Naive thymus-derived CD4-positive, alpha-beta T cell (primary cell): ENCODE measurements around the gene AP4B1. TPM values are rescaled to one million over a fixed set of nuclear protein-coding genes. Genes with fewer than 3 reads are reported as not detected.

ENCODE experiments used
- ATAC-seq: fragments of 150-1000 bp; cut with Tn5 transposase; 2 replicates; pipeline ENCODE4 v1.10.0; 2021; ENCODE audit warnings: mild to moderate bottlenecking, moderate library complexity
- CTCF ChIA-PET: fragments of 350-600 bp; sonication (Branson Sonifier 250); formaldehyde crosslinking; loops from one replicate; lab custom pipeline; 2021; ENCODE audit warnings: antibody characterized with exemption; lab: Charles Lee
- POLR2A ChIA-PET: fragments of 350-600 bp; sonication (Branson Sonifier 250); formaldehyde crosslinking; loops from one replicate; lab custom pipeline; 2021; ENCODE audit warnings: antibody characterized with exemption, inconsistent platforms; lab: Charles Lee
- DNase-seq, 9 donors: peaks; one replicate each; pipeline versions ENCODE4 v3.0.0 to v3.0.0-alpha.2; 2020 to 2022; ENCODE audit warnings: mixed read lengths in 1 of 9
- H3K27ac ChIP-seq: one replicate; pipeline ENCODE4 v1.7.0; 2013; ENCODE audit warnings: mild to moderate bottlenecking, low read depth, low read length, moderate library complexity
- H3K27me3 ChIP-seq, 2 donors: one replicate each; pipeline ENCODE4 v1.7.0; 2013; ENCODE audit warnings: low read length in 2 of 2, mild to moderate bottlenecking in 2 of 2, moderate library complexity in 2 of 2; ENCODE audit not compliant: control insufficient read depth in 2 of 2, insufficient read depth in 2 of 2
- H3K36me3 ChIP-seq, 3 experiments: 1 replicate in 2 of 3; 2 replicates in 1 of 3; pipeline ENCODE4 v1.7.0; 2013; ENCODE audit warnings: low read length in 3 of 3, mild to moderate bottlenecking in 3 of 3, moderate library complexity in 1 of 3; ENCODE audit not compliant: insufficient read depth in 3 of 3, control insufficient read depth in 2 of 3
- H3K4me1 ChIP-seq, 2 donors: one replicate each; pipeline ENCODE4 v1.7.0; 2013; ENCODE audit warnings: low read length in 2 of 2, mild to moderate bottlenecking in 2 of 2, moderate library complexity in 1 of 2; ENCODE audit not compliant: control insufficient read depth in 2 of 2, insufficient read depth in 2 of 2
- H3K4me3 ChIP-seq: 2 replicates; pipeline ENCODE4 v1.7.0; 2013; ENCODE audit warnings: mild to moderate bottlenecking, low read length
- H3K9me3 ChIP-seq, 3 experiments: 1 replicate in 2 of 3; 2 replicates in 1 of 3; pipeline ENCODE4 v1.7.0; 2013; ENCODE audit warnings: low read length in 3 of 3; ENCODE audit not compliant: control insufficient read depth in 2 of 3
- H3K27ac Mint-ChIP-seq, 9 donors: one replicate each; pipeline ENCODE4 v1.8.0; 2020 to 2022; ENCODE audit warnings: mixed read lengths in 9 of 9, mild to moderate bottlenecking in 8 of 9, moderate library complexity in 5 of 9, inconsistent platforms in 2 of 9
- H3K27me3 Mint-ChIP-seq, 5 donors: one replicate each; pipeline ENCODE4 v1.8.0; 2021 to 2022; ENCODE audit warnings: mixed read lengths in 5 of 5, mild to moderate bottlenecking in 1 of 5
- H3K36me3 Mint-ChIP-seq, 5 donors: one replicate each; pipeline ENCODE4 v1.8.0; 2020 to 2022; ENCODE audit warnings: mixed read lengths in 5 of 5, mild to moderate bottlenecking in 3 of 5, inconsistent platforms in 1 of 5
- H3K4me1 Mint-ChIP-seq, 7 donors: one replicate each; pipeline ENCODE4 v1.8.0; 2020 to 2022; ENCODE audit warnings: mixed read lengths in 7 of 7, mild to moderate bottlenecking in 3 of 7, inconsistent platforms in 1 of 7
- H3K4me3 Mint-ChIP-seq, 10 donors: one replicate each; pipeline ENCODE4 v1.8.0; 2020 to 2022; ENCODE audit warnings: mild to moderate bottlenecking in 10 of 10, mixed read lengths in 10 of 10, moderate library complexity in 6 of 10, inconsistent platforms in 2 of 10
- H3K9me3 Mint-ChIP-seq, 11 donors: one replicate each; pipeline ENCODE4 v1.8.0; 2020 to 2022; ENCODE audit warnings: mixed read lengths in 11 of 11, mild to moderate bottlenecking in 4 of 11, inconsistent platforms in 1 of 11, moderate library complexity in 1 of 11
- intact Hi-C, 2 donors: fragments of 100-400 bp; cut with micrococcal nuclease; formaldehyde crosslinking; loops; one replicate each; pipeline ENCODE4 v1.15.1; 2023
- polyA plus RNA-seq, 2 donors: library from polyadenylated mRNA; unstranded; fragments of 300-500 nt; fragmentation: Illumina TruSeq; gene quantifications; one replicate each; pipeline ENCODE4 v1.2.3, GENCODE V29; 2021
- total RNA-seq, 6 experiments: library from RNA in 5 of 6; stranded (reverse) in 5 of 6; gene quantifications; 1 replicate in 5 of 6; 2 replicates in 1 of 6; pipeline ENCODE4 v1.2.3 and lab custom pipeline; 2021 to 2026

The AP4B1 gene
- total and polyA plus RNA-seq, 7 experiments from 2014 or later, result 13.7 to 75.4 (median 51.4) TPM

DNA sequence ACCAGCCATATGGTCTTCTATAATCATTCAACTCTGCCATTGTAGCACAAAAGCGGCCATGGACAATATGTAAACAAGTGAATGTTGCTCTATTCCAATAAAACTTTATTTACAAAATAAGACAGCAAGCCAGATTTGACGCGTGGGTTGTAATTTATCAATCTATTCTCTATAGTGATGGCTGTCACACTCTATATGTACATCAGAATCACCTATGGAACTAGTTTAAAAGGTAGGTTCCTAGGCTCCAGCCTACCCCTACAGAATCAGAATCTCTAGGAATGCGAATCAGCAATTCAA lies 24.9 kb downstream of the AP4B1 start:
- H3K4me1 ChIP-seq, result peaks cover 11 to 48% of the 10 kb centered on the region in 2 donors
- ChIA-PET POLR2A (interaction anchor here (1.1 to 2.2 kb wide), 2 partner anchors 10 to 16 kb away, joined by 5 to 9 read pairs; no protein-coding TSS in a partner anchor), CTCF (interaction anchor here (1.2 to 1.4 kb wide), 2 partner anchors 44 to 96 kb away, joined by 3 read pairs; no protein-coding TSS in a partner anchor)
- DNase-seq (no peak), ATAC-seq (no peak)
- Mint-ChIP-seq H3K36me3 (peaks cover 0 to 16% (median 6%) of the 10 kb centered on the region in 5 donors), H3K9me3 (no peaks in the 10 kb centered on the region), H3K4me1 (peaks cover 8 to 56% (median 25%) of the 10 kb centered on the region in 7 donors), H3K27me3 (no peaks in the 10 kb centered on the region), H3K27ac (peak overlapping the region in 1 of 9 donors; percentile 60), H3K4me3 (no peak overlapping the region)
- H3K27me3 ChIP-seq, result no peaks in the 10 kb centered on the region
- no peaks in the 10 kb centered on the region for H3K9me3 ChIP-seq
- intact Hi-C loops, result no loop called here
- H3K36me3 ChIP-seq, result no peaks in the 10 kb centered on the region
- no peak overlapping the region for H3K4me3 ChIP-seq
- no peak overlapping the region for H3K27ac ChIP-seq

DNA sequence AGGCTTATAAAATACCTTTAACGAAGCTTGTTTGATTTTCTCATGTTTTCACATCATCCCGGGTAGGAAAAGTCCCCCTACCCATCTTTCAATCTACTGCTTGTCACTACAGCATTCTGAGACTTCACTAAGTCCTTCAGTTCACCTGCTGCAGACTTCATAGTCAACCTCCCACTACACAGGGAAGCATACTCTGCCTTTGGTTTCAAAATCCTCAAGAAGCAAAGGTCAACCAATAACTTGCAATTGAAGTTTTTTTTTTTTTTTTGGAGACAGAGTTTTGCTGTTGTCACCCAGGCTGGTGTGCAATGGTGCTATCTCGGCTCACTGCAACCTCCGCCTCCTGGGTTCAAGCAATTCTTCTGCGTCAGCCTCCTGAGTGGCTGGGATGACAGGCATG lies 28.4 kb downstream of the AP4B1 start:
- Histone ChIP-seq H3K9me3 (no peaks in the 10 kb centered on the region), H3K27ac (no peak overlapping the region), H3K4me1 (peaks cover 29 to 73% of the 10 kb centered on the region in 2 donors), H3K27me3 (no peaks in the 10 kb centered on the region), H3K36me3 (no peaks in the 10 kb centered on the region), H3K4me3 (no peak overlapping the region)
- intact Hi-C loops, result no loop called here
- Mint-ChIP-seq H3K4me1 (peaks cover 32 to 76% (median 49%) of the 10 kb centered on the region in 7 donors), H3K36me3 (peaks cover 0 to 16% (median 0%) of the 10 kb centered on the region in 5 donors), H3K4me3 (no peak overlapping the region), H3K9me3 (peaks cover 0 to 3% (median 0%) of the 10 kb centered on the region in 11 donors), H3K27me3 (no peaks in the 10 kb centered on the region), H3K27ac (no peak overlapping the region)
- ATAC-seq, result no peak
- DNase-seq, result no peak
- CTCF ChIA-PET, result interaction anchor here (1.4 kb wide), 1 partner anchor 28 kb away, joined by 4 read pairs; the partner anchor contains the start of gene AP4B1
- POLR2A ChIA-PET, result interaction anchor here (1.4 kb wide), 1 partner anchor 9 kb away, joined by 4 read pairs; no protein-coding TSS in a partner anchor

DNA sequence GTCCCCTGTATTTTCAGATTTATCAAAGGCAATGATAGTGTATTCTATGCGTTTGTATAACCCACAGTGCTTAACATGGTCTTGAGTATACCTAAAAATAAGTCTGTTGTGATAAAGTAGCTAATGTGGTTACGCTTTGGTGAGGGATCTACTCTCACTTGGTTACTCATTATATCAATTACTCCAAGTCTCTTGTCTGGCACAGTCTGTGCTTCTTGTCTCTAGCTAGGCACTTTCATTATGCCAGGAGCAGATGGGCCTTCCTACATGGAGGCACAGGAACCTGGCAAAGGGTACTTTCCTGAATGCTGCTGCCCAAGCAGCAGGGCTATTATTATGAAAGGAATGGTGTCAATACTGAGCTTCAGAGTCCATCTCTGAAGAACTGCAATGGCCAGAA lies 28.9 kb downstream of the AP4B1 start:
- Histone ChIP-seq H3K4me3 (no peak overlapping the region), H3K9me3 (no peaks in the 10 kb centered on the region), H3K27me3 (no peaks in the 10 kb centered on the region), H3K4me1 (peaks cover 24 to 68% of the 10 kb centered on the region in 2 donors), H3K27ac (no peak overlapping the region), H3K36me3 (no peaks in the 10 kb centered on the region)
- DNase-seq, result no peak
- no peak for ATAC-seq
- intact Hi-C loops, result no loop called here
- ChIA-PET POLR2A (interaction anchor here (0.5 to 2.1 kb wide), 3 partner anchors 8 to 202 kb away, joined by 3 to 9 read pairs (median 4); partner anchors contain the start of gene AP4B1), CTCF (interaction anchor here (1.4 kb wide), 1 partner anchor 28 kb away, joined by 4 read pairs; the partner anchor contains the start of gene AP4B1)
- Mint-ChIP-seq H3K9me3 (peaks cover 0 to 3% (median 0%) of the 10 kb centered on the region in 11 donors), H3K36me3 (peaks cover 0 to 16% (median 0%) of the 10 kb centered on the region in 5 donors), H3K27ac (peak overlapping the region in 2 of 9 donors; percentile 10 to 20), H3K27me3 (no peaks in the 10 kb centered on the region), H3K4me1 (peaks cover 32 to 72% (median 49%) of the 10 kb centered on the region in 7 donors), H3K4me3 (peak overlapping the region in 1 of 10 donors; percentile 1)

DNA sequence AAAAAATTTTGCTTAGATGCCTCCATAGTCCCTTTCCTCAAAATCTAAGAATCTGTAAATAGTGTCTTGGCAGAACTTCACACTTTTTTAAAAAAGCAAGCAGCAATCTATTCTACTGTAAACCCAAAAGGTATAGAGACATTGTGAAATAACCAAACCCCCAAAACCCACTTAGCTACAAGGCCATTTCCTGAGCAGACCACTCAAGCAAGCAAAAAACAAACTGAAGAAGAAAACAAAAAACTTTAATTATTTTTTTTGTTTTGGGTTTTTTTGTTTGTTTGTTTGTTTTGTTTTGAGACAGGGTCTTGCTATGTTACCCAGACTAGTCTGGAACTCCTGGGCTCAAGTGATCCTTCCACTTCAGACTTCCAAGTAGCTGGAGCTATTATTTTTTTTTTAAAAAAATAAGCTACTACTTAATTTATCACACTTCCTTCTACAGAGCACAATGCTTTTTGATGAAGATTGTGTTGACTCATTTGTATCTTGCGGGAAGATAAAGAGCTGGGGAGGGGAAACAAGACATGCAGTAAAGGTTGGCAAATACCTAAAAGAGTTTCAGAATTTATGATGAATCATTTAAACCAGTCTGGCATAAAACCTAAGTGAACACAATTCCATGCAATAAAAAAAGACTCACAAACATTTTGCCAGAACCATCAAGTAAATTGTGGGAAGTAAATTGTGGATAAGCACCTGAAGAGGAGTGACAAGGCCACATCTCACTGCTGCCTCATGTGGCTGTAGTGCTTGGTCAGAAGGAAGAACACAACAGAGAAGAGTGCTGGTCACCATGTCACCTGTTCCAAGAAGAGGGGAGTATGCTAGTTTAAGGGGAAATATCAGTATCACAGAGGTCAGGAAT lies 30.4 kb downstream of the AP4B1 start:
- ChIA-PET CTCF (no interaction called here), POLR2A (interaction anchor here (0.6 to 2.1 kb wide), 5 partner anchors 11 to 638 kb away, joined by 3 to 9 read pairs (median 3); partner anchors contain the start of gene AP4B1)
- H3K36me3 Mint-ChIP-seq, result peaks cover 0 to 13% (median 0%) of the 10 kb centered on the region in 5 donors
- peak in 5 of 9 donors; percentile 9 to 20 (median 19) for DNase-seq
- H3K9me3 ChIP-seq, result no peaks in the 10 kb centered on the region
- no peaks in the 10 kb centered on the region for H3K27me3 ChIP-seq
- H3K4me1 Mint-ChIP-seq, result peaks cover 31 to 69% (median 52%) of the 10 kb centered on the region in 7 donors
- H3K27me3 Mint-ChIP-seq, result no peaks in the 10 kb centered on the region
- peaks cover 24 to 53% of the 10 kb centered on the region in 2 donors for H3K4me1 ChIP-seq
- no peaks in the 10 kb centered on the region for H3K36me3 ChIP-seq
- intact Hi-C loops, result loop anchor here in 1 of 2 donors (5.0 kb wide), 1 partner anchor 1157 kb away; the partner anchor contains the start of gene PPM1J
- peak overlapping the region in 7 of 9 donors; percentile 26 to 84 (median 70) for H3K27ac Mint-ChIP-seq
- peak; percentile 24 for ATAC-seq
- H3K4me3 Mint-ChIP-seq, result peak overlapping the region in 3 of 10 donors; percentile 11 to 59 (median 34)
- no peak overlapping the region for H3K27ac ChIP-seq
- H3K9me3 Mint-ChIP-seq, result peaks cover 0 to 3% (median 0%) of the 10 kb centered on the region in 11 donors
- H3K4me3 ChIP-seq, result no peak overlapping the region

DNA sequence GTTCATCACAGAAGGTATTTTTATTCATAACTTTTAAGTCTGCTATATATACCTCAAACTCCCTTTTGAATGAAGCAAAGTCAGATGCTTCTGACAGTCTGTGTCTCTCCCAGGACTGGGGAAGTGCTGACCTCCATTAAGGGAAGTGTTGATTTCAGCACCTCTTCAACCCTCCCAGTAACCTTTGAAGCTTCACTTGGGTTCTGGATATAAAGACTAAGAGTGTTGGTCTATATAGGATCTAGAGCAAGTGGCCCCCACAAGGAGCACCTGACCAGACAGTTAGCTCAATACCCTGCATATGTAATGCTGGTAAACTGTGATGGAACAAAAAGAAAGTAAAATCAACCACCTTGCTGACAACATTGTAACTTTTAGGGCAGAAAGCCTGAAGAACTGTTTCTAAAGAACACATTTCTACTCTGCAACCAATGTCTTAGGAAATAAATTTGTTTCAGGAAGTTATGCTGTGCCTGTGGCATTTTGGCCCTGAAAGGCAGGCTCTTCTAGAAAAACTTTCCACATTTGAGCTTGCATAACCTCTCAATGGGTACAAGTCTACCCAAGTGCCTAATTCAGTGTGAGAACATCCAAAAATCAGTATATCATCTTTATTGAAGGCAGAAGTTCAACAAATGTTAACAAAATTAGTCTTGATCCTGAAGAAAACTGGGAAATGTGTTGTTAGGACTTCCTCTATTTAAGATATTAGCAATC lies 32.2 kb downstream of the AP4B1 start:
- CTCF ChIA-PET, result interaction anchor here (0.8 to 0.9 kb wide), 2 partner anchors 9 to 20 kb away, joined by 3 read pairs; no protein-coding TSS in a partner anchor
- no peaks in the 10 kb centered on the region for H3K27me3 Mint-ChIP-seq
- intact Hi-C loops, result loop anchor here (2.0 to 5.0 kb wide), 2 partner anchors 14 to 1155 kb away; partner anchors contain the start of genes BCL2L15 (in 1 of the 2) and PPM1J (in 1 of the 2)
- DNase-seq (peak in 8 of 9 donors; percentile 19 to 34 (median 28)), ATAC-seq (peak; percentile 40)
- POLR2A ChIA-PET, result interaction anchor here (0.6 to 1.0 kb wide), 5 partner anchors 14 to 823 kb away, joined by 3 to 5 read pairs (median 3); partner anchors contain the start of gene HIPK1
- Histone ChIP-seq H3K36me3 (no peaks in the 10 kb centered on the region), H3K4me1 (peaks cover 30 to 60% of the 10 kb centered on the region in 2 donors), H3K9me3 (no peaks in the 10 kb centered on the region), H3K4me3 (peak overlapping the region; percentile 44), H3K27me3 (no peaks in the 10 kb centered on the region), H3K27ac (peak overlapping the region; percentile 87)
- H3K36me3 Mint-ChIP-seq, result peaks cover 0 to 19% (median 6%) of the 10 kb centered on the region in 5 donors
- peak overlapping the region; percentile 82 to 95 (median 92) for H3K4me3 Mint-ChIP-seq
- H3K27ac Mint-ChIP-seq, result peak overlapping the region; percentile 94 to 99 (median 98)
- H3K9me3 Mint-ChIP-seq, result peaks cover 0 to 3% (median 0%) of the 10 kb centered on the region in 11 donors
- peaks cover 37 to 73% (median 68%) of the 10 kb centered on the region in 7 donors for H3K4me1 Mint-ChIP-seq
